ENCODE results near the gene EVI5L. TPM values are rescaled to one million over a fixed set of nuclear protein-coding genes. Genes with fewer than 3 reads are reported as not detected.

The EVI5L gene
- total and polyA plus RNA-seq, 2 of the 4 experiments (the other 2 are of a cell fraction): 12.7 to 14.6 TPM

GRCh38 chr19:7844951-7845350 lies 14.9 kb downstream of the EVI5L start:
- Histone ChIP-seq H3K23ac (ENCODE audit: low read depth, low read length) (no peak overlapping the region), H2AFZ (replicated peaks; ENCODE audit: low read length, poor library complexity) (no peak overlapping the region), H4K20me1 (ENCODE audit: insufficient read depth, low read length) (peaks cover 29% of the 10 kb centered on the region), H2BK20ac (ENCODE audit: low read depth, low read length) (no peak overlapping the region), H3K14ac (replicated peaks; ENCODE audit: low read depth, low read length) (no peak overlapping the region), H2BK15ac (ENCODE audit: low read depth, low read length) (no peak overlapping the region), H3K79me1 (ENCODE audit: low read depth in 1 of 2, low read length in 2 of 2) (peaks cover 23 to 34% of the 10 kb centered on the region in 2 experiments), H3K9ac (ENCODE audit: low read depth, low read length) (no peak overlapping the region), H3K4me2 (ENCODE audit: low read depth, low read length) (no peak overlapping the region), H3K27me3 (ENCODE audit: control insufficient read depth, insufficient read depth, low read length) (no peaks in the 10 kb centered on the region), H4K8ac (ENCODE audit: low read depth in 2 of 2, low read length in 2 of 2) (no peak overlapping the region), H3K18ac (ENCODE audit: low read depth, low read length) (no peak overlapping the region), H3K27ac (ENCODE audit: insufficient read depth, low read length) (no peak overlapping the region), H4K91ac (ENCODE audit: insufficient read depth, low read depth, low read length) (no peak overlapping the region), H2AK5ac (ENCODE audit: low read depth, low read length) (no peak overlapping the region), H3K36me3 (ENCODE audit: control insufficient read depth, insufficient read depth, low read length) (no peaks in the 10 kb centered on the region), H3K4me1 (ENCODE audit: control insufficient read depth, insufficient read depth, low read length) (peaks cover under 1% of the 10 kb centered on the region; the same call in 1 of the 2 replicates), H3K9me1 (ENCODE audit: insufficient read depth, low read length) (peaks cover 19% of the 10 kb centered on the region), H2BK5ac (ENCODE audit: low read depth, low read length, poor library complexity, severe bottlenecking) (no peak overlapping the region), H2BK120ac (ENCODE audit: low read depth, low read length) (no peak overlapping the region), H3K9me3 (ENCODE audit: control insufficient read depth, insufficient read depth, low read length) (no peaks in the 10 kb centered on the region; the same call in 1 of the 2 replicates), H4K5ac (ENCODE audit: low read depth, low read length) (no peak overlapping the region), H3K4me3 (ENCODE audit: insufficient read depth, low read depth, low read length) (no peak overlapping the region), H2AK9ac (replicated peaks; ENCODE audit: low read depth, low read length, poor library complexity) (no peak overlapping the region), H3K56ac (ENCODE audit: extremely low read depth, insufficient read depth, low read length) (no peak overlapping the region), H3K4ac (ENCODE audit: low read depth, low read length) (no peak overlapping the region)
- DNase-seq (no peak), ATAC-seq (ENCODE audit: low read depth) (no peak)
- TF ChIP-seq ELK1 (IDR thresholded peaks at IDR 0.05; ENCODE audit: borderline replicate concordance, low read depth, low read length) (no peak), MAZ (IDR thresholded peaks at IDR 0.05; ENCODE audit: borderline replicate concordance, low read depth, low read length) (no peak), NFE2L2 (IDR thresholded peaks at IDR 0.05; ENCODE audit: low read depth, low read length) (no peak), CHD1 (IDR thresholded peaks at IDR 0.05; ENCODE audit: low read depth, low read length) (no peak), CTCF (conservative IDR thresholded peaks at IDR 0.05; ENCODE audit: low read depth, low read length) (no peak), BHLHE40 (IDR thresholded peaks at IDR 0.05; ENCODE audit: low read depth, low read length) (no peak)
- TF ChIP-seq, protein P1, sequence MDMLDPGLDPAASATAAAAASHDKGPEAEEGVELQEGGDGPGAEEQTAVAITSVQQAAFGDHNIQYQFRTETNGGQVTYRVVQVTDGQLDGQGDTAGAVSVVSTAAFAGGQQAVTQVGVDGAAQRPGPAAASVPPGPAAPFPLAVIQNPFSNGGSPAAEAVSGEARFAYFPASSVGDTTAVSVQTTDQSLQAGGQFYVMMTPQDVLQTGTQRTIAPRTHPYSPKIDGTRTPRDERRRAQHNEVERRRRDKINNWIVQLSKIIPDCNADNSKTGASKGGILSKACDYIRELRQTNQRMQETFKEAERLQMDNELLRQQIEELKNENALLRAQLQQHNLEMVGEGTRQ (IDR thresholded peaks at IDR 0.05; ENCODE audit: low read depth, low read length): no peak
- dilution Hi-C loops (cut with HindIII; ENCODE audit: low sequenced_read_pairs, unreplicated experiment): no loop called here
- POLR2A ChIA-PET (ENCODE audit: unreplicated experiment): no interaction called here
- in situ Hi-C loops (cut with MboI; ENCODE audit: low sequenced_read_pairs): no loop called here
- BruUV-seq (replicated peaks): no TSS peak
- CTCF ChIA-PET: no interaction called here
- intact Hi-C loops (cut with micrococcal nuclease): no loop called here
- WGBS, 2 experiments (ENCODE audit: extremely low coverage in 2 of 2, insufficient read length in 1 of 2): 69% methylated on average over 2 of the region's 10 CpGs; no CpG with 5 or more reads in 1 of the 2 experiments
